HepG2 (cell line): ENCODE results near the gene PTPN13. TPM values are rescaled to one million over a fixed set of nuclear protein-coding genes. Genes with fewer than 3 reads are reported as not detected.

Source experiments
- ATAC-seq: fragments of 200-7000 bp; cut with Tn5 transposase; 3 replicates; pipeline ENCODE4 v1.9.1; 2020; ENCODE audit warnings: mild to moderate bottlenecking, moderate library complexity
- BruUV-seq: library from RNA; stranded (reverse); fragments of 400-500 nt; replicated peaks from 2 replicates; lab custom pipeline; 2021; lab: Mats Ljungman, UMichigan
- CTCF ChIA-PET: fragments of 300-600 bp; formaldehyde crosslinking; extraction: SDS; loops from one replicate; lab custom pipeline; 2021; ENCODE audit warnings: low total read pairs, inconsistent platforms, low intra/inter-chr PET ratio; lab: Yijun Ruan, JAX
- POLR2A ChIA-PET: fragments of 350-600 bp; sonication (Branson Sonifier 250); formaldehyde crosslinking; loops from one replicate; lab custom pipeline; 2020; ENCODE audit warnings: antibody characterized with exemption, inconsistent platforms; lab: Yijun Ruan, JAX
- DNase-seq: peaks from one replicate; pipeline ENCODE4 v3.0.0-alpha.2; 2015; ENCODE audit warnings: low spot score
- FAIRE-seq: peaks from 3 replicates; lab custom pipeline; 2011; peaks lifted over from hg19 to GRCh38; lab: Jason Lieb, UNC
- H2AFZ ChIP-seq: one replicate; pipeline ENCODE4 v1.6.1; 2011; ENCODE audit warnings: low read length, inconsistent platforms
- H3K27ac ChIP-seq: fragments of 300-600 bp; 3 replicates; pipeline ENCODE4 v1.8.0; 2011; ENCODE audit warnings: mixed run types, mild to moderate bottlenecking, mixed read lengths, low read length, inconsistent platforms; ENCODE audit not compliant: insufficient read depth; ENCODE audit errors: extremely low read length
- H3K27me3 ChIP-seq, 2 experiments: fragments of 200-600 bp in 1 of 2; 2 replicates in 1 of 2; 3 replicates in 1 of 2; pipeline versions ENCODE4 v1.6.0 to v1.8.0; 2011; ENCODE audit warnings: low read length in 2 of 2, mild to moderate bottlenecking in 2 of 2, moderate library complexity in 2 of 2, inconsistent platforms in 1 of 2; ENCODE audit not compliant: insufficient read depth in 2 of 2, control insufficient read depth in 1 of 2
- H3K36me3 ChIP-seq, 2 experiments: fragments of 200-600 bp in 1 of 2; replicated peaks in 1 of 2; 2 replicates in 1 of 2; 3 replicates in 1 of 2; pipeline versions ENCODE4 v1.5.1 to v1.8.0; 2011; ENCODE audit warnings: low read length in 2 of 2, inconsistent platforms in 1 of 2; ENCODE audit not compliant: insufficient read depth in 2 of 2, control insufficient read depth in 1 of 2
- H3K4me1 ChIP-seq: 2 replicates; pipeline ENCODE4 v1.5.1; 2012; ENCODE audit warnings: low read length, inconsistent platforms; ENCODE audit not compliant: insufficient read depth
- H3K4me2 ChIP-seq: 2 replicates; pipeline ENCODE4 v1.6.0; 2011; ENCODE audit warnings: low read depth, low read length, inconsistent platforms
- H3K4me3 ChIP-seq, 3 experiments: fragments of 200-600 bp in 1 of 3; sonication (generic), shearing (Covaris generic) in 1 of 3; replicated peaks in 1 of 3; 2 replicates each; pipeline ENCODE4 v1.5.1; 2011 to 2016; ENCODE audit warnings: low read length in 3 of 3, inconsistent platforms in 2 of 3, low read depth in 2 of 3, mild to moderate bottlenecking in 2 of 3, control low read depth in 1 of 3, mixed read lengths in 1 of 3; ENCODE audit not compliant: insufficient read depth in 1 of 3
- H3K79me2 ChIP-seq: one replicate; pipeline ENCODE4 v1.6.1; 2011; ENCODE audit warnings: low read length, inconsistent platforms; ENCODE audit not compliant: insufficient read depth
- H3K9ac ChIP-seq: 2 replicates; pipeline ENCODE4 v1.6.0; 2011; ENCODE audit warnings: mild to moderate bottlenecking, low read depth, low read length, inconsistent platforms; ENCODE audit not compliant: insufficient read depth
- H3K9me3 ChIP-seq: 2 replicates; pipeline ENCODE4 v1.5.1; 2012; ENCODE audit warnings: mild to moderate bottlenecking, low read length
- H4K20me1 ChIP-seq: 2 replicates; pipeline ENCODE4 v1.6.0; 2011; ENCODE audit warnings: inconsistent platforms, mild to moderate bottlenecking, low read length, moderate library complexity; ENCODE audit not compliant: insufficient read depth
- ATF2 ChIP-seq: sonication (generic); formaldehyde crosslinking; IDR thresholded peaks from 2 replicates; pipeline ENCODE4 v1.4.0; 2020; ENCODE audit warnings: missing genetic modification reagents
- HDAC1 ChIP-seq: sonication (generic); formaldehyde crosslinking; IDR thresholded peaks from 2 replicates; pipeline ENCODE4 v1.5.1; 2020; ENCODE audit warnings: mild to moderate bottlenecking, missing genetic modification reagents
- MEF2D ChIP-seq: sonication (generic); formaldehyde crosslinking; IDR thresholded peaks from 2 replicates; pipeline ENCODE4 v1.5.1; 2020; ENCODE audit warnings: mild to moderate bottlenecking, missing genetic modification reagents
- MTF1 ChIP-seq: sonication (generic); formaldehyde crosslinking; IDR thresholded peaks from 2 replicates; pipeline ENCODE4 v1.5.0; 2020; ENCODE audit warnings: missing genetic modification reagents
- PAXIP1 ChIP-seq: sonication (generic); formaldehyde crosslinking; conservative IDR thresholded peaks from 2 replicates; pipeline ENCODE4 v1.4.0; 2020; ENCODE audit warnings: mild to moderate bottlenecking, missing genetic modification reagents, moderate library complexity
- PBX2 ChIP-seq: IDR thresholded peaks from 2 replicates; pipeline ENCODE4 v1.6.1; 2016; ENCODE audit warnings: control low read depth
- PHF21A ChIP-seq: sonication (generic); formaldehyde crosslinking; IDR thresholded peaks from 2 replicates; pipeline ENCODE4 v1.5.0; 2020; ENCODE audit warnings: mild to moderate bottlenecking, missing genetic modification reagents
- RARG ChIP-seq: sonication (generic); formaldehyde crosslinking; IDR thresholded peaks from 2 replicates; pipeline ENCODE4 v1.4.0; 2020; ENCODE audit warnings: low read depth, mild to moderate bottlenecking, missing genetic modification reagents
- ZBTB49 ChIP-seq: sonication (generic); formaldehyde crosslinking; IDR thresholded peaks from 2 replicates; pipeline ENCODE4 v1.4.0; 2020; ENCODE audit warnings: missing genetic modification reagents, borderline replicate concordance
- ZNF12 ChIP-seq: sonication (generic); formaldehyde crosslinking; IDR thresholded peaks from 2 replicates; pipeline ENCODE4 v1.5.0; 2020; ENCODE audit warnings: missing genetic modification reagents
- ZNF687 ChIP-seq: sonication (generic); formaldehyde crosslinking; IDR thresholded peaks from 2 replicates; pipeline ENCODE4 v1.5.1; 2020; ENCODE audit warnings: mild to moderate bottlenecking, missing genetic modification reagents, moderate library complexity
- WGBS: methylation state at CpG from one replicate; pipeline ENCODE4 v1.1.6; 2017; ENCODE audit warnings: low lambda C conversion rate; 5-methylcytosine and 5-hydroxymethylcytosine counted together
- in situ Hi-C: cut with HindIII; loops from 2 replicates; pipeline ENCODE4 v1.10.0; 2017; ENCODE audit warnings: low pct_unique_long_range_greater_than_20kb; ENCODE audit not compliant: extremely low pct_ligation_motif_present
- intact Hi-C: fragments of 100-400 bp; cut with micrococcal nuclease; formaldehyde crosslinking; loops from one replicate; pipeline ENCODE4 v1.10.0; 2022; ENCODE audit not compliant: unreplicated experiment
- polyA plus RNA-seq, 8 experiments: library from polyadenylated mRNA; depleted of rRNA in 3 of 8; stranded (reverse) in 7 of 8; unstranded in 1 of 8; fragments of >200 nt; fragmentation: Illumina TruSeq in 4 of 8; extraction: Trizol in 4 of 8; gene quantifications; 2 replicates each; pipeline versions ENCODE4 v1.2.1 to v1.2.3, GENCODE V29; 2011 to 2016; ENCODE audit warnings: low read depth in 4 of 8, missing spikeins in 1 of 8, mixed read lengths in 1 of 8; ENCODE audit not compliant: insufficient read depth in 1 of 8
- total RNA-seq, 5 experiments: library from RNA; depleted of rRNA; stranded (reverse); fragments of >200 nt; fragmentation: Illumina TruSeq; extraction: Trizol; gene quantifications; 2 replicates each; pipeline ENCODE4 v1.2.3, GENCODE V29; 2016; ENCODE audit warnings: low read depth in 1 of 5

PTPN13 gene
- total and polyA plus RNA-seq, 2 of the 13 experiments (the other 11 are each of a cell fraction or from before 2014, with no cell fraction given) = not detected

- ATAC-seq (peak; percentile 100), FAIRE-seq (peak; percentile 78), DNase-seq (peak; percentile 88)
- BruUV-seq = no TSS peak
- Histone ChIP-seq H3K9ac (no peak overlapping the region), H3K27ac (no peak overlapping the region), H3K4me2 (peak overlapping the region; percentile 66), H4K20me1 (no peaks in the 10 kb centered on the region), H2AFZ (no peak overlapping the region), H3K27me3 (no peaks in the 10 kb centered on the region; a peak in 1 of 5 replicates), H3K4me3 (no peak overlapping the region), H3K4me1 (no peaks in the 10 kb centered on the region), H3K36me3 (no peaks in the 10 kb centered on the region), H3K79me2 (no peaks in the 10 kb centered on the region), H3K9me3 (no peaks in the 10 kb centered on the region)
- in situ Hi-C loops (loop anchor here (5.0 kb wide), 1 partner anchor 101 kb away; the partner anchor contains the start of gene C4orf36), intact Hi-C loops (loop anchor here (1.0 kb wide), 1 partner anchor 104 kb away; no protein-coding TSS in a partner anchor)
- ChIA-PET POLR2A (no interaction called here), CTCF (interaction anchor here (2.2 kb wide), 1 partner anchor 105 kb away, joined by 14 read pairs; no protein-coding TSS in a partner anchor)
- 0% methylated on average over 4 of the region's 8 CpGs for WGBS
- TF ChIP-seq HDAC1 (CRISPR knock-in tag) (no peak), PHF21A (CRISPR knock-in tag) (no peak), RARG (no peak), MEF2D (CRISPR knock-in tag) (no peak), PBX2 (no peak), PAXIP1 (CRISPR knock-in tag) (no peak), ZBTB49 (CRISPR knock-in tag) (no peak), ZNF12 (no peak), MTF1 (CRISPR knock-in tag) (no peak), ATF2 (0 out of 2 replicates have a peak, but pooled peaks have one; percentile 30), ZNF687 (CRISPR knock-in tag) (peak; percentile 49)
Measured at GRCh38 chr4:86791126-86791525, 197.0 kb downstream of the PTPN13 start.
